ENCODE results near the gene LAMC2. TPM values are rescaled to one million over a fixed set of nuclear protein-coding genes. Genes with fewer than 3 reads are reported as not detected.
A peak's percentile ranks its signal among the peaks of the same experiment; 100 is the strongest.

LAMC2 gene
- total and polyA plus RNA-seq, 9 of the 15 experiments (the other 6 are each of a cell fraction or from before 2014, with no cell fraction given), result 0.02 to 0.03 TPM; not detected in 7

DNA sequence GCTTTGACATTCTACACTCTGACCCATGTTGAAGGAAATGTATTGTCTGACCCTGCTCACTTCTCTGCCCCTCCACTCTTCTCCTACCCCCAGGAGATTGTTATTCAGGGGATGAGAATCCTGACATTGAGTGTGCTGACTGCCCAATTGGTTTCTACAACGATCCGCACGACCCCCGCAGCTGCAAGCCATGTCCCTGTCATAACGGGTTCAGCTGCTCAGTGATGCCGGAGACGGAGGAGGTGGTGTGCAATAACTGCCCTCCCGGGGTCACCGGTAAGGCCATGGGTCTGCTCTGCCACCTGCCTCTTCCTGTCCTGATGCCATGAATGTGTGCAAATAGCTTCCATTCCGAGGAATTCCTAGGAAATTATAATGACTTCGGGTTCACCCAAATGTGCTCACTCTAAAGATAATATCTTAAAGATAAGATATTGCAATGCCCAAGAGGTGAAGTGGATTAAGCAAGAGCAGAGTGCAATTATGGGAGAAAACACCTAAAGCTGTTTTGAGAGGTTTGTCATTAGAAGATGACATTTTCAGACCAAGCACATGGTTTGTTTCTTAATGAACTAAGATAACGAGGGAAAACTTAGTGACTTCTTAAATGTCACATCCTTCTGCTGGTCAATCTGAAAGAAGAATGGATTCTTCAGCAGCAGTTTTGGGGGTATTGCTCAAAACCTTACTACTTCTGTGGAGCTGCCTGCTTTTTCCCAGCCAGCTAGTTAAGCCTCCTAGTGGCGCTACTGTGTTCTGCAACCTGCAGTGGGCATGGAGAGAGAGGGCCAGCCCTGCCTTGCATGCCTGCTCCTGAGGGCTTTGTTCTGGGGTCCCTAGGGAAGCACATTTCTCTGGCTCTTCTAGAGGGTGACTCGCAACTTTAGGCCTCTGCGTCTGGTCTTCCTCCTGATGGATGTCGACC, 41.6 kb downstream of the LAMC2 start:
- 1% methylated on average over 16 of the region's 16 CpGs for WGBS (ENCODE audit: insufficient coverage, low coverage, missing lambda C conversion rate)
- ChIA-PET POLR2A (interaction anchor here (0.6 to 1.2 kb wide), 4 partner anchors 8 to 480 kb away, joined by 3 to 4 read pairs (median 4); no protein-coding TSS in a partner anchor), CTCF (ENCODE audit: low intra/inter-chr PET ratio) (interaction anchor here (1.2 to 1.3 kb wide), 2 partner anchors 265 kb away, joined by 4 to 5 read pairs; no protein-coding TSS in a partner anchor)
- Histone ChIP-seq H3K27ac (ENCODE audit: extremely low read depth, low read depth, low read length) (no peak overlapping the region), H4K20me1 (replicated peaks; ENCODE audit: control insufficient read depth, insufficient read depth, low read length) (no peaks in the 10 kb centered on the region; the same call in 1 of the 2 replicates), H3K9me1 (ENCODE audit: control insufficient read depth, insufficient read depth, low read length) (no peaks in the 10 kb centered on the region), H3K27me3 (ENCODE audit: control insufficient read depth in 2 of 2, insufficient read depth in 2 of 2, low read length in 2 of 2) (peaks cover 0 to 34% of the 10 kb centered on the region in 2 experiments; a peak in 4 of 5 replicates), H3K9ac (ENCODE audit: insufficient read depth in 1 of 2, low read depth in 2 of 2, low read length in 2 of 2) (no peak overlapping the region), H3K36me3 (ENCODE audit: control insufficient read depth, insufficient read depth, low read length) (no peaks in the 10 kb centered on the region), H3K9me3 (replicated peaks; ENCODE audit: control insufficient read depth, insufficient read depth, low read depth, low read length) (no peaks in the 10 kb centered on the region), H3K4me2 (ENCODE audit: insufficient read depth, low read length) (no peak overlapping the region), H3K4me1 (replicated peaks in 1 of 2; ENCODE audit: control insufficient read depth in 2 of 2, insufficient read depth in 2 of 2, low read length in 2 of 2) (no peaks in the 10 kb centered on the region), H3K4me3 (no peak overlapping the region), H3K79me2 (ENCODE audit: control insufficient read depth, insufficient read depth, low read length) (no peaks in the 10 kb centered on the region), H2AFZ (ENCODE audit: low read depth, low read length) (no peak overlapping the region)
- ATAC-seq (peak; percentile 96), FAIRE-seq (peak; percentile 70), DNase-seq (ENCODE audit: extremely low read depth in 1 of 4, low spot score in 3 of 4) (peak; percentile 48 to 71 (median 58))
- in situ Hi-C loops (cut with MboI) (loop anchor here (25.0 kb wide), 1 partner anchor 265 kb away; the partner anchor contains the start of gene SHCBP1L), intact Hi-C loops (cut with micrococcal nuclease) (no loop called here)
- no TSS peak for BruUV-seq (replicated peaks)
- TF ChIP-seq ETS2 (tag; IDR thresholded peaks at IDR 0.05; ENCODE audit: borderline replicate concordance, poor library complexity, severe bottlenecking), result no peak
- TF ChIP-seq RAD21 (CRISPR knock-in tag; conservative IDR thresholded peaks at IDR 0.05 in 1 of 2, IDR thresholded peaks at IDR 0.05 in 1 of 2), result peak; percentile 37 to 62; a peak in 3 of 4 replicates
- no peak for TF ChIP-seq HDGF (IDR thresholded peaks at IDR 0.05)
- TF ChIP-seq CHD4 (IDR thresholded peaks at IDR 0.05; ENCODE audit: insufficient read depth, insufficient replicate concordance, low read depth, low read length, poor library complexity, severe bottlenecking), result no peak
- TF ChIP-seq NR3C1 (CRISPR knock-in tag; IDR thresholded peaks at IDR 0.05), result no peak
- TF ChIP-seq ETV5 (CRISPR knock-in tag; IDR thresholded peaks at IDR 0.05; ENCODE audit: low read depth), result no peak
- TF ChIP-seq VEZF1 (CRISPR knock-in tag; IDR thresholded peaks at IDR 0.05), result peak; percentile 63
- TF ChIP-seq SUPT5H (IDR thresholded peaks at IDR 0.05), result no peak
- peak; percentile 40; the same call in 1 of the 2 replicates for TF ChIP-seq SMC3 (conservative IDR thresholded peaks at IDR 0.05; ENCODE audit: insufficient read depth, low read depth, low read length)
- TF ChIP-seq RFX1 (IDR thresholded peaks at IDR 0.05), result no peak
- no peak for TF ChIP-seq ZNF384 (IDR thresholded peaks at IDR 0.05; ENCODE audit: low read depth, low read length)
- TF ChIP-seq, protein P1, sequence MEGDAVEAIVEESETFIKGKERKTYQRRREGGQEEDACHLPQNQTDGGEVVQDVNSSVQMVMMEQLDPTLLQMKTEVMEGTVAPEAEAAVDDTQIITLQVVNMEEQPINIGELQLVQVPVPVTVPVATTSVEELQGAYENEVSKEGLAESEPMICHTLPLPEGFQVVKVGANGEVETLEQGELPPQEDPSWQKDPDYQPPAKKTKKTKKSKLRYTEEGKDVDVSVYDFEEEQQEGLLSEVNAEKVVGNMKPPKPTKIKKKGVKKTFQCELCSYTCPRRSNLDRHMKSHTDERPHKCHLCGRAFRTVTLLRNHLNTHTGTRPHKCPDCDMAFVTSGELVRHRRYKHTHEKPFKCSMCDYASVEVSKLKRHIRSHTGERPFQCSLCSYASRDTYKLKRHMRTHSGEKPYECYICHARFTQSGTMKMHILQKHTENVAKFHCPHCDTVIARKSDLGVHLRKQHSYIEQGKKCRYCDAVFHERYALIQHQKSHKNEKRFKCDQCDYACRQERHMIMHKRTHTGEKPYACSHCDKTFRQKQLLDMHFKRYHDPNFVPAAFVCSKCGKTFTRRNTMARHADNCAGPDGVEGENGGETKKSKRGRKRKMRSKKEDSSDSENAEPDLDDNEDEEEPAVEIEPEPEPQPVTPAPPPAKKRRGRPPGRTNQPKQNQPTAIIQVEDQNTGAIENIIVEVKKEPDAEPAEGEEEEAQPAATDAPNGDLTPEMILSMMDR (IDR thresholded peaks at IDR 0.05 in 2 of 3, conservative IDR thresholded peaks at IDR 0.05 in 1 of 3; ENCODE audit: insufficient read depth in 2 of 3, low read depth in 1 of 3, low read length in 3 of 3), result peak; percentile 73 to 80 (median 74)
- TF ChIP-seq RHOXF2B (CRISPR knock-in tag; conservative IDR thresholded peaks at IDR 0.05), result no peak
- no peak for TF ChIP-seq EGR1 (conservative IDR thresholded peaks at IDR 0.05)
- no peak for TF ChIP-seq RUNX1 (IDR thresholded peaks at IDR 0.05; ENCODE audit: low read depth)
- peak; percentile 22; the same call in 1 of the 2 replicates for TF ChIP-seq CEBPB (tag; IDR thresholded peaks at IDR 0.05)
- no peak for TF ChIP-seq XRCC5 (IDR thresholded peaks at IDR 0.05; ENCODE audit: low read depth, low read length)
